A549 treated with RU486 at 1 μM for 4 hours (cell line): Measurements from ENCODE around the gene TRIM16. TPM values are rescaled to one million over a fixed set of nuclear protein-coding genes. Genes with fewer than 3 reads are reported as not detected.

Source experiments
- total RNA-seq: library from RNA; stranded (reverse); fragments of 200-300 nt; extraction: Qiagen RNA extraction; gene quantifications from 5 replicates; pipeline ENCODE4 v1.2.3, GENCODE V29; 2022; ENCODE audit warnings: low read depth

TRIM16 gene
- total RNA-seq, result 232 to 289 TPM (median 245 TPM) in 5 replicates

GRCh38 chr17:15683824-15684478 lies at the start of gene TRIM16:
Gene TRIM16, minus strand, starts transcription at chr17:15684311. Its CDS starts 32,702 bp downstream, at chr17:15651609.

GRCh38 chr17:15731900-15732299 lies 47.8 kb upstream of the TRIM16 start, which contains the start of gene TBC1D26:
Gene TBC1D26, plus strand, starts transcription at chr17:15732283. Its CDS starts 3,066 bp downstream, at chr17:15735349.

GRCh38 chr17:15699413-15699924 lies 15.4 kb upstream of the TRIM16 start, which contains the start of gene ZNF286A:
Gene ZNF286A, plus strand, starts transcription at chr17:15699752. Its CDS starts 578 bp downstream, at chr17:15700330.

GRCh38 chr17:15619331-15620058 lies 64.6 kb downstream of the TRIM16 start, which contains the start of gene FBXW10B:
Gene FBXW10B, minus strand, starts transcription at chr17:15619704. Its CDS starts 192 bp downstream, at chr17:15619512.

Other genes starting within 250 kb of the TRIM16 start
- gene CDRT4, start 216.7 kb downstream of the TRIM16 start, total RNA-seq, result 0.61 to 1.5 TPM (median 0.86 TPM) in 5 replicates
- gene TVP23C, start 120.8 kb downstream of the TRIM16 start, total RNA-seq, result 6.8 to 11.5 TPM (median 10.4 TPM) in 5 replicates
- gene FBXW10B, start 64.6 kb downstream of the TRIM16 start, total RNA-seq, result 2.2 to 4.3 TPM (median 3.1 TPM) in 5 replicates
- 25.2 to 43.3 TPM (median 27.4 TPM) in 5 replicates for gene ZNF286A, start 15.4 kb upstream of the TRIM16 start, total RNA-seq
- 0.15 TPM in 1 of 5 replicates, not detected in the others for gene TBC1D26, start 48.0 kb upstream of the TRIM16 start, total RNA-seq